Thyroid gland (tissue), 4 donors: ENCODE data around the gene CSTF3.

Source experiments
- CTCF ChIP-seq, 6 experiments: fragments of 200-600 bp in 3 of 6; fragments of 450-650 bp in 3 of 6; sonication (generic) in 3 of 6; IDR thresholded peaks; one replicate each; pipeline ENCODE4 v1.5.1; 2016 to 2019; ENCODE audit warnings: antibody characterized with exemption in 6 of 6, mild to moderate bottlenecking in 2 of 6, inconsistent platforms in 1 of 6, moderate library complexity in 1 of 6
- POLR2A ChIP-seq, 2 donors: fragments of 450-650 bp; IDR thresholded peaks; one replicate each; pipeline ENCODE4 v1.6.1; 2017; ENCODE audit warnings: antibody characterized with exemption in 2 of 2, mild to moderate bottlenecking in 2 of 2, moderate library complexity in 1 of 2

DNA sequence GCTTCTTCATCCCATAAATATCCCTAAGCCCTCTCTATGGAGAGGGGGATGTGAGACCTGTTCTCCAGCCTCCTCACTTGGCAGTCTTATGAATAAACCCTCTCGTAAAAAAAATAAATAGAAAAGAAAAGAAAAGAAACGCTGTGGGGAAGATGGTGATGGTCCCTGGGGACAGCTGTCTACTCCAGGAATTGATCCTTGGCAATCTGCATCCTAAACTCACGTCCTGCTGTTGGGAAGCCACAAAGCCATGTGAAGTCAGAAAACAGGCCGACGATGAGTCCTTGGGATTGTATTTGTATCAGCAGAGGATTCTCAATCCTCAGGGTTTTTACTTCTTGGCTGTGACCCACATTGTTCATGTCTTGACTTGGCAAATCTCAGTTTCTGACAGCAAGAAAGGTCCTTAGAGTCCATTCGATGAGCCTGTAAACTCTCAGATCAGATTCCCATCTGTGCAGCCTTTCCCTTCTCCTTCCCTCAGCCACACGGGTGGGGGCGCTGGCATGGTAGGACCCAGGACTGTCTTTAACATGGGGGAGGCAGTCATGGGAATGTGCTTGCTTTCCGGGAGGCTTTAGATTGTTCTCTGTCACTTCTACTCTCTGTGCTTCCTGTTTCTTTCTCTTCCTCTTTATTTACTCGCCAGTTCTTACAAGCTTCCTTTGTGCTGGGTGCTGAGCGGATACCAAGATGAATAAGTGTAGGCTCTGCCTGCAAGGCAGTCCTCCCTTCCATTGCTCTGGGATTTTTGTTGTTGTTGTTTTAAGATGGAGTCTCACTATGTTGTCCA is 97.1 kb downstream of the CSTF3 start:
- TF ChIP-seq CTCF (IDR thresholded peaks at IDR 0.05) (no peak), POLR2A (IDR thresholded peaks at IDR 0.05) (no peak)
